HepG2 (cell line): ENCODE results near the gene BIN1. TPM values are rescaled to one million over a fixed set of nuclear protein-coding genes. Genes with fewer than 3 reads are reported as not detected.
A peak's percentile ranks its signal among the peaks of the same experiment; 100 is the strongest.

Experiments
- ATAC-seq: fragments of 200-7000 bp; cut with Tn5 transposase; 3 replicates; pipeline ENCODE4 v1.9.1; 2020; ENCODE audit warnings: mild to moderate bottlenecking, moderate library complexity
- BruUV-seq: library from RNA; stranded (reverse); fragments of 400-500 nt; replicated peaks from 2 replicates; lab custom pipeline; 2021; lab: Mats Ljungman, UMichigan
- CTCF ChIA-PET: fragments of 300-600 bp; formaldehyde crosslinking; extraction: SDS; loops from one replicate; lab custom pipeline; 2021; ENCODE audit warnings: low total read pairs, inconsistent platforms, low intra/inter-chr PET ratio; lab: Yijun Ruan, JAX
- POLR2A ChIA-PET: fragments of 350-600 bp; sonication (Branson Sonifier 250); formaldehyde crosslinking; loops from one replicate; lab custom pipeline; 2020; ENCODE audit warnings: antibody characterized with exemption, inconsistent platforms; lab: Yijun Ruan, JAX
- DNase-seq: peaks from one replicate; pipeline ENCODE4 v3.0.0-alpha.2; 2015; ENCODE audit warnings: low spot score
- FAIRE-seq: peaks from 3 replicates; lab custom pipeline; 2011; peaks lifted over from hg19 to GRCh38; lab: Jason Lieb, UNC
- H2AFZ ChIP-seq: one replicate; pipeline ENCODE4 v1.6.1; 2011; ENCODE audit warnings: low read length, inconsistent platforms
- H3K27ac ChIP-seq: fragments of 300-600 bp; 3 replicates; pipeline ENCODE4 v1.8.0; 2011; ENCODE audit warnings: mixed run types, mild to moderate bottlenecking, mixed read lengths, low read length, inconsistent platforms; ENCODE audit not compliant: insufficient read depth; ENCODE audit errors: extremely low read length
- H3K27me3 ChIP-seq, 2 experiments: fragments of 200-600 bp in 1 of 2; 2 replicates in 1 of 2; 3 replicates in 1 of 2; pipeline versions ENCODE4 v1.6.0 to v1.8.0; 2011; ENCODE audit warnings: low read length in 2 of 2, mild to moderate bottlenecking in 2 of 2, moderate library complexity in 2 of 2, inconsistent platforms in 1 of 2; ENCODE audit not compliant: insufficient read depth in 2 of 2, control insufficient read depth in 1 of 2
- H3K36me3 ChIP-seq, 2 experiments: fragments of 200-600 bp in 1 of 2; replicated peaks in 1 of 2; 2 replicates in 1 of 2; 3 replicates in 1 of 2; pipeline versions ENCODE4 v1.5.1 to v1.8.0; 2011; ENCODE audit warnings: low read length in 2 of 2, inconsistent platforms in 1 of 2; ENCODE audit not compliant: insufficient read depth in 2 of 2, control insufficient read depth in 1 of 2
- H3K4me1 ChIP-seq: 2 replicates; pipeline ENCODE4 v1.5.1; 2012; ENCODE audit warnings: low read length, inconsistent platforms; ENCODE audit not compliant: insufficient read depth
- H3K4me2 ChIP-seq: 2 replicates; pipeline ENCODE4 v1.6.0; 2011; ENCODE audit warnings: low read depth, low read length, inconsistent platforms
- H3K4me3 ChIP-seq, 3 experiments: fragments of 200-600 bp in 1 of 3; sonication (generic), shearing (Covaris generic) in 1 of 3; replicated peaks in 1 of 3; 2 replicates each; pipeline ENCODE4 v1.5.1; 2011 to 2016; ENCODE audit warnings: low read length in 3 of 3, inconsistent platforms in 2 of 3, low read depth in 2 of 3, mild to moderate bottlenecking in 2 of 3, control low read depth in 1 of 3, mixed read lengths in 1 of 3; ENCODE audit not compliant: insufficient read depth in 1 of 3
- H3K79me2 ChIP-seq: one replicate; pipeline ENCODE4 v1.6.1; 2011; ENCODE audit warnings: low read length, inconsistent platforms; ENCODE audit not compliant: insufficient read depth
- H3K9ac ChIP-seq: 2 replicates; pipeline ENCODE4 v1.6.0; 2011; ENCODE audit warnings: mild to moderate bottlenecking, low read depth, low read length, inconsistent platforms; ENCODE audit not compliant: insufficient read depth
- H3K9me3 ChIP-seq: 2 replicates; pipeline ENCODE4 v1.5.1; 2012; ENCODE audit warnings: mild to moderate bottlenecking, low read length
- H4K20me1 ChIP-seq: 2 replicates; pipeline ENCODE4 v1.6.0; 2011; ENCODE audit warnings: inconsistent platforms, mild to moderate bottlenecking, low read length, moderate library complexity; ENCODE audit not compliant: insufficient read depth
- ETV6 ChIP-seq: sonication (generic); formaldehyde crosslinking; conservative IDR thresholded peaks from 2 replicates; pipeline ENCODE4 v1.4.0; 2020; ENCODE audit warnings: missing genetic modification reagents
- KAT8 ChIP-seq: IDR thresholded peaks from 2 replicates; pipeline ENCODE4 v1.6.1; 2016; ENCODE audit warnings: missing genetic modification reagents, missing compliant biosample characterization
- MAFF ChIP-seq: IDR thresholded peaks from 2 replicates; pipeline ENCODE4 v1.6.1; 2011; ENCODE audit warnings: low read depth, low read length, improper control_type of control experiment
- MAFK ChIP-seq, 2 experiments: IDR thresholded peaks in 1 of 2; conservative IDR thresholded peaks in 1 of 2; 2 replicates each; pipeline ENCODE4 v1.6.1; 2011; ENCODE audit warnings: improper control_type of control experiment in 2 of 2, low read length in 2 of 2
- PAWR ChIP-seq: sonication (generic); formaldehyde crosslinking; IDR thresholded peaks from 2 replicates; pipeline ENCODE4 v1.4.0; 2020; ENCODE audit warnings: missing genetic modification reagents, mild to moderate bottlenecking, borderline replicate concordance
- PITX1 ChIP-seq: sonication (generic); formaldehyde crosslinking; IDR thresholded peaks from 2 replicates; pipeline ENCODE4 v1.5.1; 2020; ENCODE audit warnings: mild to moderate bottlenecking, missing genetic modification reagents
- ZNF549 ChIP-seq: sonication (generic); formaldehyde crosslinking; IDR thresholded peaks from 2 replicates; pipeline ENCODE4 v1.5.0; 2020; ENCODE audit warnings: missing genetic modification reagents
- WGBS: methylation state at CpG from one replicate; pipeline ENCODE4 v1.1.6; 2017; ENCODE audit warnings: low lambda C conversion rate; 5-methylcytosine and 5-hydroxymethylcytosine counted together
- in situ Hi-C: cut with HindIII; loops from 2 replicates; pipeline ENCODE4 v1.10.0; 2017; ENCODE audit warnings: low pct_unique_long_range_greater_than_20kb; ENCODE audit not compliant: extremely low pct_ligation_motif_present
- intact Hi-C: fragments of 100-400 bp; cut with micrococcal nuclease; formaldehyde crosslinking; loops from one replicate; pipeline ENCODE4 v1.10.0; 2022; ENCODE audit not compliant: unreplicated experiment
- polyA plus RNA-seq, 8 experiments: library from polyadenylated mRNA; depleted of rRNA in 3 of 8; stranded (reverse) in 7 of 8; unstranded in 1 of 8; fragments of >200 nt; fragmentation: Illumina TruSeq in 4 of 8; extraction: Trizol in 4 of 8; gene quantifications; 2 replicates each; pipeline versions ENCODE4 v1.2.1 to v1.2.3, GENCODE V29; 2011 to 2016; ENCODE audit warnings: low read depth in 4 of 8, missing spikeins in 1 of 8, mixed read lengths in 1 of 8; ENCODE audit not compliant: insufficient read depth in 1 of 8
- total RNA-seq, 5 experiments: library from RNA; depleted of rRNA; stranded (reverse); fragments of >200 nt; fragmentation: Illumina TruSeq; extraction: Trizol; gene quantifications; 2 replicates each; pipeline ENCODE4 v1.2.3, GENCODE V29; 2016; ENCODE audit warnings: low read depth in 1 of 5
- TF ChIP-seq, protein P1 (sequence below): IDR thresholded peaks from 2 replicates; pipeline ENCODE4 v1.6.1; 2012; ENCODE audit warnings: inconsistent platforms
- TF ChIP-seq, protein P2 (sequence below), 2 experiments: sonication (generic) in 1 of 2; formaldehyde crosslinking in 1 of 2; IDR thresholded peaks; 2 replicates each; pipeline versions ENCODE4 v1.5.1 to v1.6.1; 2011 to 2020; ENCODE audit warnings: borderline replicate concordance in 1 of 2, low read depth in 1 of 2, low read length in 1 of 2, mild to moderate bottlenecking in 1 of 2, missing genetic modification reagents in 1 of 2, moderate library complexity in 1 of 2
- TF ChIP-seq, protein P3 (sequence below): sonication (generic); formaldehyde crosslinking; IDR thresholded peaks from 2 replicates; pipeline ENCODE4 v1.5.1; 2020; ENCODE audit warnings: missing genetic modification reagents, mild to moderate bottlenecking, borderline replicate concordance
- TF ChIP-seq, protein P4 (sequence below): sonication (generic); formaldehyde crosslinking; IDR thresholded peaks from 2 replicates; pipeline ENCODE4 v1.9.0; 2021; ENCODE audit warnings: missing genetic modification reagents, borderline replicate concordance
- TF ChIP-seq, protein P5 (sequence below): sonication (generic); formaldehyde crosslinking; IDR thresholded peaks from 2 replicates; pipeline ENCODE4 v1.4.0; 2020; ENCODE audit warnings: missing genetic modification reagents, borderline replicate concordance

Gene BIN1
- total and polyA plus RNA-seq, 2 of the 13 experiments (the other 11 are each of a cell fraction or from before 2014, with no cell fraction given) = 0.93 to 1.2 TPM

DNA sequence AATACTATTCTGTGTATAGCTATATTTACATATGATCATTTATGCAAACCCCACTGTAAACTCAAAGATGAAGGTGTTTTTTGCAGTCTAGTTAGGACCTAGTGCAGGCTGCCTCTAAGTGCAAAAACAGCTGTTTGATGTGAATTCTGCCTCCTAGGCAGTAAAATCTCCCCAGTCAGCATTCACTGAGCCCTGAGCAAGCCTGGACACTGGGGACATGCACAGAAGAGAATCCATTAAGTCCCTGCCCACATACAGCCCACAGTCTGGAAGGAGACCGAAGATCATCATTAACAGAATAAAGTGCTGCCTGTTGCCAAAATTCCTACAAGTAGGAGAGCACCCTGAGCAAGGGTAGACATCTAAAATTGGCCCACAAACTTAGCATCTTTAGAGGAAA, 14.4 kb upstream of the BIN1 start:
- POLR2A ChIA-PET = no interaction called here
- CTCF ChIA-PET = no interaction called here
- no peaks in the 10 kb centered on the region for H3K36me3 ChIP-seq
- H3K9ac ChIP-seq = no peak overlapping the region
- H3K4me2 ChIP-seq = no peak overlapping the region
- FAIRE-seq (no peak), DNase-seq (no peak), ATAC-seq (peak; percentile 37)
- WGBS = 70% methylated on average over 1 of the region's 1 CpG
- no peak overlapping the region for H3K27ac ChIP-seq
- BruUV-seq = no TSS peak
- intact Hi-C loops (no loop called here), in situ Hi-C loops (no loop called here)
- H3K27me3 ChIP-seq = no peaks in the 10 kb centered on the region; a peak in 1 of 5 replicates
- no peaks in the 10 kb centered on the region for H3K9me3 ChIP-seq
- TF ChIP-seq, protein P1, sequence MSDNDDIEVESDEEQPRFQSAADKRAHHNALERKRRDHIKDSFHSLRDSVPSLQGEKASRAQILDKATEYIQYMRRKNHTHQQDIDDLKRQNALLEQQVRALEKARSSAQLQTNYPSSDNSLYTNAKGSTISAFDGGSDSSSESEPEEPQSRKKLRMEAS = no peak
- TF ChIP-seq PITX1 (no peak), ZNF549 (CRISPR knock-in tag) (no peak), ETV6 (CRISPR knock-in tag) (no peak), MAFK (conservative IDR thresholded peaks at IDR 0.05 in 1 of 2, IDR thresholded peaks at IDR 0.05 in 1 of 2; ENCODE audit: low read length in 2 of 2) (peak; percentile 73 to 78), PAWR (CRISPR knock-in tag) (no peak), KAT8 (CRISPR knock-in tag) (no peak), MAFF (peak; percentile 82)
- TF ChIP-seq, protein P2, sequence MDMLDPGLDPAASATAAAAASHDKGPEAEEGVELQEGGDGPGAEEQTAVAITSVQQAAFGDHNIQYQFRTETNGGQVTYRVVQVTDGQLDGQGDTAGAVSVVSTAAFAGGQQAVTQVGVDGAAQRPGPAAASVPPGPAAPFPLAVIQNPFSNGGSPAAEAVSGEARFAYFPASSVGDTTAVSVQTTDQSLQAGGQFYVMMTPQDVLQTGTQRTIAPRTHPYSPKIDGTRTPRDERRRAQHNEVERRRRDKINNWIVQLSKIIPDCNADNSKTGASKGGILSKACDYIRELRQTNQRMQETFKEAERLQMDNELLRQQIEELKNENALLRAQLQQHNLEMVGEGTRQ (IDR thresholded peaks at IDR 0.05; ENCODE audit: low read depth, low read length) = no peak
- TF ChIP-seq, protein P2 (CRISPR knock-in tag; IDR thresholded peaks at IDR 0.05; ENCODE audit: borderline replicate concordance) = no peak
- TF ChIP-seq, protein P3, sequence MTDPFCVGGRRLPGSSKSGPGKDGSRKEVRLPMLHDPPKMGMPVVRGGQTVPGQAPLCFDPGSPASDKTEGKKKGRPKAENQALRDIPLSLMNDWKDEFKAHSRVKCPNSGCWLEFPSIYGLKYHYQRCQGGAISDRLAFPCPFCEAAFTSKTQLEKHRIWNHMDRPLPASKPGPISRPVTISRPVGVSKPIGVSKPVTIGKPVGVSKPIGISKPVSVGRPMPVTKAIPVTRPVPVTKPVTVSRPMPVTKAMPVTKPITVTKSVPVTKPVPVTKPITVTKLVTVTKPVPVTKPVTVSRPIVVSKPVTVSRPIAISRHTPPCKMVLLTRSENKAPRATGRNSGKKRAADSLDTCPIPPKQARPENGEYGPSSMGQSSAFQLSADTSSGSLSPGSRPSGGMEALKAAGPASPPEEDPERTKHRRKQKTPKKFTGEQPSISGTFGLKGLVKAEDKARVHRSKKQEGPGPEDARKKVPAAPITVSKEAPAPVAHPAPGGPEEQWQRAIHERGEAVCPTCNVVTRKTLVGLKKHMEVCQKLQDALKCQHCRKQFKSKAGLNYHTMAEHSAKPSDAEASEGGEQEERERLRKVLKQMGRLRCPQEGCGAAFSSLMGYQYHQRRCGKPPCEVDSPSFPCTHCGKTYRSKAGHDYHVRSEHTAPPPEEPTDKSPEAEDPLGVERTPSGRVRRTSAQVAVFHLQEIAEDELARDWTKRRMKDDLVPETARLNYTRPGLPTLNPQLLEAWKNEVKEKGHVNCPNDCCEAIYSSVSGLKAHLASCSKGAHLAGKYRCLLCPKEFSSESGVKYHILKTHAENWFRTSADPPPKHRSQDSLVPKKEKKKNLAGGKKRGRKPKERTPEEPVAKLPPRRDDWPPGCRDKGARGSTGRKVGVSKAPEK = no peak
- TF ChIP-seq, protein P4, sequence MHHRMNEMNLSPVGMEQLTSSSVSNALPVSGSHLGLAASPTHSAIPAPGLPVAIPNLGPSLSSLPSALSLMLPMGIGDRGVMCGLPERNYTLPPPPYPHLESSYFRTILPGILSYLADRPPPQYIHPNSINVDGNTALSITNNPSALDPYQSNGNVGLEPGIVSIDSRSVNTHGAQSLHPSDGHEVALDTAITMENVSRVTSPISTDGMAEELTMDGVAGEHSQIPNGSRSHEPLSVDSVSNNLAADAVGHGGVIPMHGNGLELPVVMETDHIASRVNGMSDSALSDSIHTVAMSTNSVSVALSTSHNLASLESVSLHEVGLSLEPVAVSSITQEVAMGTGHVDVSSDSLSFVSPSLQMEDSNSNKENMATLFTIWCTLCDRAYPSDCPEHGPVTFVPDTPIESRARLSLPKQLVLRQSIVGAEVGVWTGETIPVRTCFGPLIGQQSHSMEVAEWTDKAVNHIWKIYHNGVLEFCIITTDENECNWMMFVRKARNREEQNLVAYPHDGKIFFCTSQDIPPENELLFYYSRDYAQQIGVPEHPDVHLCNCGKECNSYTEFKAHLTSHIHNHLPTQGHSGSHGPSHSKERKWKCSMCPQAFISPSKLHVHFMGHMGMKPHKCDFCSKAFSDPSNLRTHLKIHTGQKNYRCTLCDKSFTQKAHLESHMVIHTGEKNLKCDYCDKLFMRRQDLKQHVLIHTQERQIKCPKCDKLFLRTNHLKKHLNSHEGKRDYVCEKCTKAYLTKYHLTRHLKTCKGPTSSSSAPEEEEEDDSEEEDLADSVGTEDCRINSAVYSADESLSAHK (CRISPR knock-in tag) = no peak
- TF ChIP-seq, protein P5, sequence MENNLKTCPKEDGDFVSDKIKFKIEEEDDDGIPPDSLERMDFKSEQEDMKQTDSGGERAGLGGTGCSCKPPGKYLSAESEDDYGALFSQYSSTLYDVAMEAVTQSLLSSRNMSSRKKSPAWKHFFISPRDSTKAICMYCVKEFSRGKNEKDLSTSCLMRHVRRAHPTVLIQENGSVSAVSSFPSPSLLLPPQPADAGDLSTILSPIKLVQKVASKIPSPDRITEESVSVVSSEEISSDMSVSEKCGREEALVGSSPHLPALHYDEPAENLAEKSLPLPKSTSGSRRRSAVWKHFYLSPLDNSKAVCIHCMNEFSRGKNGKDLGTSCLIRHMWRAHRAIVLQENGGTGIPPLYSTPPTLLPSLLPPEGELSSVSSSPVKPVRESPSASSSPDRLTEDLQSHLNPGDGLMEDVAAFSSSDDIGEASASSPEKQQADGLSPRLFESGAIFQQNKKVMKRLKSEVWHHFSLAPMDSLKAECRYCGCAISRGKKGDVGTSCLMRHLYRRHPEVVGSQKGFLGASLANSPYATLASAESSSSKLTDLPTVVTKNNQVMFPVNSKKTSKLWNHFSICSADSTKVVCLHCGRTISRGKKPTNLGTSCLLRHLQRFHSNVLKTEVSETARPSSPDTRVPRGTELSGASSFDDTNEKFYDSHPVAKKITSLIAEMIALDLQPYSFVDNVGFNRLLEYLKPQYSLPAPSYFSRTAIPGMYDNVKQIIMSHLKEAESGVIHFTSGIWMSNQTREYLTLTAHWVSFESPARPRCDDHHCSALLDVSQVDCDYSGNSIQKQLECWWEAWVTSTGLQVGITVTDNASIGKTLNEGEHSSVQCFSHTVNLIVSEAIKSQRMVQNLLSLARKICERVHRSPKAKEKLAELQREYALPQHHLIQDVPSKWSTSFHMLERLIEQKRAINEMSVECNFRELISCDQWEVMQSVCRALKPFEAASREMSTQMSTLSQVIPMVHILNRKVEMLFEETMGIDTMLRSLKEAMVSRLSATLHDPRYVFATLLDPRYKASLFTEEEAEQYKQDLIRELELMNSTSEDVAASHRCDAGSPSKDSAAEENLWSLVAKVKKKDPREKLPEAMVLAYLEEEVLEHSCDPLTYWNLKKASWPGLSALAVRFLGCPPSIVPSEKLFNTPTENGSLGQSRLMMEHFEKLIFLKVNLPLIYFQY = no peak
- no peak overlapping the region for H3K4me3 ChIP-seq
- no peak overlapping the region for H2AFZ ChIP-seq
- no peaks in the 10 kb centered on the region; the same call in 1 of the 2 replicates for H4K20me1 ChIP-seq
- H3K4me1 ChIP-seq = peaks cover 15% of the 10 kb centered on the region
- no peaks in the 10 kb centered on the region for H3K79me2 ChIP-seq
